Measurements from ENCODE around the gene RPA1.
"Not testable (repeated sequence)": the region's sequence is repeated elsewhere in the genome, so short reads cannot be mapped to it uniquely, and the experiment has no call there.

- TF ChIP-seq CTCF, EZH2phosphoT487 (IDR thresholded peaks at IDR 0.05; ENCODE audit: low read length): not testable (repeated sequence)
Measured at GRCh38 chr17:1797846-1798245, 32.0 kb upstream of the RPA1 start.

Data from MM.1S (cell line).